IMR-90 (cell line): ENCODE results near the gene TRIM33. TPM values are rescaled to one million over a fixed set of nuclear protein-coding genes. Genes with fewer than 3 reads are reported as not detected.

Experiments used
- ATAC-seq: fragments of 200-7000 bp; cut with Tn5 transposase; 2 replicates; pipeline ENCODE4 v1.9.1; 2020; ENCODE audit warnings: low read depth, mild to moderate bottlenecking, moderate library complexity
- BruUV-seq: library from RNA; stranded (reverse); fragments of 400-500 nt; replicated peaks from 2 replicates; lab custom pipeline; 2021; lab: Mats Ljungman, UMichigan
- CTCF ChIA-PET: fragments of 300-600 bp; formaldehyde crosslinking; extraction: SDS; loops from one replicate; lab custom pipeline; 2021; ENCODE audit warnings: antibody characterized with exemption; lab: Yijun Ruan, JAX
- POLR2A ChIA-PET: fragments of 300-600 bp; sonication (Branson Sonifier 250); formaldehyde crosslinking; loops from one replicate; lab custom pipeline; 2022; ENCODE audit warnings: antibody characterized with exemption; ENCODE audit not compliant: unreplicated experiment; lab: Charles Lee
- DNase-seq: peaks from one replicate; pipeline ENCODE4 v3.0.0; 2013
- H2AFZ ChIP-seq: replicated peaks from 2 replicates; pipeline ENCODE3; 2013; ENCODE audit warnings: low read length, mild to moderate bottlenecking; ENCODE audit not compliant: poor library complexity
- H2AK5ac ChIP-seq: 2 replicates; pipeline ENCODE4 v1.6.1; 2013; ENCODE audit warnings: low read depth, low read length, inconsistent platforms
- H2AK9ac ChIP-seq: replicated peaks from 2 replicates; pipeline ENCODE3; 2013; ENCODE audit warnings: mild to moderate bottlenecking, low read depth, low read length, moderate library complexity; ENCODE audit not compliant: poor library complexity
- H2BK120ac ChIP-seq: 2 replicates; pipeline ENCODE4 v1.6.1; 2013; ENCODE audit warnings: low read depth, low read length, inconsistent platforms
- H2BK15ac ChIP-seq: 3 replicates; pipeline ENCODE4 v1.6.1; 2013; ENCODE audit warnings: low read depth, low read length, inconsistent platforms
- H2BK20ac ChIP-seq: 2 replicates; pipeline ENCODE4 v1.6.1; 2013; ENCODE audit warnings: low read depth, mild to moderate bottlenecking, inconsistent platforms, low read length, moderate library complexity
- H2BK5ac ChIP-seq: 2 replicates; pipeline ENCODE4 v1.6.1; 2013; ENCODE audit warnings: mild to moderate bottlenecking, low read depth, low read length, inconsistent platforms; ENCODE audit not compliant: poor library complexity, severe bottlenecking
- H3K14ac ChIP-seq: replicated peaks from 2 replicates; pipeline ENCODE4 v1.6.1; 2013; ENCODE audit warnings: low read depth, low read length, inconsistent platforms
- H3K18ac ChIP-seq: 2 replicates; pipeline ENCODE4 v1.6.1; 2013; ENCODE audit warnings: low read depth, low read length, control low read depth
- H3K23ac ChIP-seq: 2 replicates; pipeline ENCODE4 v1.6.1; 2013; ENCODE audit warnings: low read depth, low read length, inconsistent platforms
- H3K27ac ChIP-seq: 2 replicates; pipeline ENCODE4 v1.5.1; 2013; ENCODE audit warnings: mild to moderate bottlenecking, control low read depth, low read length; ENCODE audit not compliant: insufficient read depth
- H3K27me3 ChIP-seq: 2 replicates; pipeline ENCODE4 v1.6.1; 2013; ENCODE audit warnings: low read length; ENCODE audit not compliant: control insufficient read depth, insufficient read depth
- H3K36me3 ChIP-seq: 2 replicates; pipeline ENCODE4 v1.6.1; 2013; ENCODE audit warnings: low read length, mixed read lengths; ENCODE audit not compliant: control insufficient read depth, insufficient read depth
- H3K4ac ChIP-seq: 2 replicates; pipeline ENCODE4 v1.6.1; 2013; ENCODE audit warnings: low read depth, low read length, inconsistent platforms
- H3K4me1 ChIP-seq: 2 replicates; pipeline ENCODE4 v1.6.1; 2013; ENCODE audit warnings: low read length, mixed read lengths; ENCODE audit not compliant: control insufficient read depth, insufficient read depth
- H3K4me2 ChIP-seq: 2 replicates; pipeline ENCODE4 v1.6.1; 2013; ENCODE audit warnings: low read depth, mild to moderate bottlenecking, control low read depth, low read length, moderate library complexity
- H3K4me3 ChIP-seq: 2 replicates; pipeline ENCODE4 v1.5.1; 2013; ENCODE audit warnings: low read depth, mild to moderate bottlenecking, control low read depth, low read length, moderate library complexity; ENCODE audit not compliant: insufficient read depth
- H3K56ac ChIP-seq: 2 replicates; pipeline ENCODE4 v1.6.1; 2013; ENCODE audit warnings: low read length, inconsistent platforms; ENCODE audit not compliant: insufficient read depth; ENCODE audit errors: extremely low read depth
- H3K79me1 ChIP-seq, 2 experiments: 2 replicates each; pipeline ENCODE4 v1.6.1; 2013; ENCODE audit warnings: low read length in 2 of 2, inconsistent platforms in 1 of 2, low read depth in 1 of 2
- H3K9ac ChIP-seq: 2 replicates; pipeline ENCODE4 v1.6.1; 2013; ENCODE audit warnings: low read depth, low read length, control low read depth
- H3K9me1 ChIP-seq: 2 replicates; pipeline ENCODE4 v1.6.1; 2013; ENCODE audit warnings: low read length, inconsistent platforms; ENCODE audit not compliant: insufficient read depth
- H3K9me3 ChIP-seq: 2 replicates; pipeline ENCODE4 v1.6.1; 2013; ENCODE audit warnings: low read length; ENCODE audit not compliant: control insufficient read depth, insufficient read depth
- H4K20me1 ChIP-seq: 2 replicates; pipeline ENCODE4 v1.6.1; 2013; ENCODE audit warnings: low read length, inconsistent platforms; ENCODE audit not compliant: insufficient read depth
- H4K5ac ChIP-seq: 2 replicates; pipeline ENCODE4 v1.6.1; 2013; ENCODE audit warnings: mild to moderate bottlenecking, low read depth, low read length, control low read depth
- H4K8ac ChIP-seq, 2 experiments: 2 replicates each; pipeline ENCODE4 v1.6.1; 2013; ENCODE audit warnings: low read depth in 2 of 2, low read length in 2 of 2, control low read depth in 1 of 2, inconsistent platforms in 1 of 2
- H4K91ac ChIP-seq: 2 replicates; pipeline ENCODE4 v1.6.1; 2013; ENCODE audit warnings: low read depth, low read length, inconsistent platforms; ENCODE audit not compliant: insufficient read depth
- BHLHE40 ChIP-seq: fragments of 150-350 bp; IDR thresholded peaks from 2 replicates; pipeline ENCODE4 v1.6.1; 2016; ENCODE audit warnings: mild to moderate bottlenecking, low read depth, low read length
- CHD1 ChIP-seq: IDR thresholded peaks from 2 replicates; pipeline ENCODE4 v1.6.1; 2012; ENCODE audit warnings: low read depth, low read length, improper control_type of control experiment
- FOS ChIP-seq: fragments of 150-350 bp; IDR thresholded peaks from 2 replicates; pipeline ENCODE4 v1.6.1; 2016; ENCODE audit warnings: low read depth, low read length
- MAFK ChIP-seq: IDR thresholded peaks from 2 replicates; pipeline ENCODE4 v1.6.1; 2012; ENCODE audit warnings: low read depth, low read length, improper control_type of control experiment
- MXI1 ChIP-seq: IDR thresholded peaks from 2 replicates; pipeline ENCODE4 v1.6.1; 2012; ENCODE audit warnings: low read depth, mild to moderate bottlenecking, low read length, moderate library complexity, borderline replicate concordance
- POLR2A ChIP-seq: IDR thresholded peaks from 2 replicates; pipeline ENCODE4 v1.6.1; 2012; ENCODE audit warnings: mild to moderate bottlenecking, low read depth, low read length
- RCOR1 ChIP-seq: IDR thresholded peaks from 2 replicates; pipeline ENCODE4 v1.6.1; 2012; ENCODE audit warnings: mild to moderate bottlenecking, low read length, improper control_type of control experiment; ENCODE audit not compliant: insufficient replicate concordance
- RFX5 ChIP-seq: IDR thresholded peaks from 2 replicates; pipeline ENCODE4 v1.8.0; 2012; ENCODE audit warnings: low read depth, mild to moderate bottlenecking, low read length, moderate library complexity
- SMC3 ChIP-seq: fragments of 150-350 bp; IDR thresholded peaks from 2 replicates; pipeline ENCODE4 v1.6.1; 2016; ENCODE audit warnings: low read depth, mild to moderate bottlenecking, antibody characterized with exemption, low read length, moderate library complexity
- USF2 ChIP-seq: fragments of 150-350 bp; IDR thresholded peaks from 2 replicates; pipeline ENCODE4 v1.6.1; 2017; ENCODE audit warnings: mild to moderate bottlenecking, antibody characterized with exemption, low read length, low read depth
- WGBS, 2 experiments: methylation state at CpG; one replicate each; pipeline versions ENCODE4 v1.1.5 to v1.1.7; 2013; ENCODE audit warnings: missing lambda C conversion rate in 2 of 2; ENCODE audit not compliant: insufficient read length in 1 of 2; ENCODE audit errors: extremely low coverage in 2 of 2; 5-methylcytosine and 5-hydroxymethylcytosine counted together
- dilution Hi-C: fragments of 300-500 bp; cut with HindIII; formaldehyde crosslinking; loops from one replicate; pipeline ENCODE4 v1.14.3; 2018; ENCODE audit warnings: low sequenced_read_pairs; ENCODE audit not compliant: unreplicated experiment
- in situ Hi-C: fragments of 300-500 bp; cut with MboI; formaldehyde crosslinking; loops from 3 replicates; pipeline ENCODE4 v1.14.3; 2019; ENCODE audit warnings: low sequenced_read_pairs, inconsistent platforms, mixed read lengths
- intact Hi-C: fragments of 100-400 bp; cut with micrococcal nuclease; formaldehyde crosslinking; loops from 2 replicates; pipeline ENCODE4 v1.10.0; 2022
- polyA plus RNA-seq, 3 experiments: library from polyadenylated mRNA; depleted of rRNA; stranded (reverse); fragments of >200 nt; gene quantifications; 2 replicates each; pipeline ENCODE4 v1.2.3, GENCODE V29; 2012; ENCODE audit warnings: low replicate concordance in 1 of 3
- total RNA-seq: library from RNA; depleted of rRNA; stranded (reverse); fragments of >200 nt; gene quantifications from 2 replicates; pipeline ENCODE4 v1.2.3, GENCODE V29; 2012
- TF ChIP-seq, protein P1 (sequence below): conservative IDR thresholded peaks from 2 replicates; pipeline ENCODE4 v1.5.1; 2012; ENCODE audit warnings: mild to moderate bottlenecking, low read depth, low read length, improper control_type of control experiment

The TRIM33 gene
- total and polyA plus RNA-seq, 2 of the 4 experiments (the other 2 are of a cell fraction), result 9.5 to 40.1 TPM

DNA sequence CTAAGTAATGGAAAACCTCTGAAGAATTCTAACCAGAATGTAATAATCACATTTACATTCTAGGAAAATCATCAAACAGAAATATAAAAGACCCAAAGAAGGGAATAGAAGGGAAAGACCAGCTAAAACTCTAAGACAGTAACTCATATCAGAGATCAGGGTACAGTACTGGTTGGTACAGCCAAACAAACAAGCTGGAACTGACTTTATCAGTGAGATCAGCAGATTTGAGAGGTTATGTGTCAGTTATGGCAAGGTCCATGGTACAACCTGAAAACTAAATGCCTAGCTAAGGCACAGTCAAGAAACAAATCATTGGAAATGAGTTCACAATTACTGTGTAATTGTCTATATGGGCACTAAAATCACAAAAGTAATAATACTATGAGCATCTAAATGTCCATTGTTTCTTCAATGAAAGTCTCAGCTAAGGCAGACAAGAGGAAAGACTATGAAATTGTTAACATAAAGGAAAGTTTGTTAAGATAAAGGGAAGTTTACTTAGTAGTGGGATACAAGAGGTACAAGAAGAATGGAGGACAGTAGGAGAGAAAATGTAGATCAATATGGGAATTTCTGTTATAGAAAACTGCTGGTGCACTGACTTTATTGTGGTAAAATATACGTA, 75.8 kb downstream of the TRIM33 start:
- Histone ChIP-seq H3K36me3 (0 out of 2 replicates have a peak, but pooled peaks cover 6% of the 10 kb centered on the region), H2AK9ac (no peak overlapping the region), H3K79me1 (peaks cover 9 to 18% of the 10 kb centered on the region in 2 experiments; a peak in 3 of 4 replicates), H2BK15ac (no peak overlapping the region), H4K8ac (no peak overlapping the region), H2AK5ac (no peak overlapping the region), H4K91ac (no peak overlapping the region), H3K4me2 (no peak overlapping the region), H3K4me1 (no peaks in the 10 kb centered on the region), H3K9me3 (no peaks in the 10 kb centered on the region), H2BK120ac (no peak overlapping the region), H2BK20ac (no peak overlapping the region), H3K4me3 (no peak overlapping the region), H3K4ac (no peak overlapping the region), H3K9me1 (0 out of 2 replicates have a peak, but pooled peaks cover 3% of the 10 kb centered on the region), H3K14ac (no peak overlapping the region), H4K5ac (no peak overlapping the region), H3K9ac (no peak overlapping the region), H4K20me1 (no peaks in the 10 kb centered on the region; the same call in 1 of the 2 replicates), H2BK5ac (no peak overlapping the region), H3K18ac (no peak overlapping the region), H3K23ac (no peak overlapping the region), H2AFZ (no peak overlapping the region), H3K56ac (no peak overlapping the region), H3K27ac (no peak overlapping the region), H3K27me3 (no peaks in the 10 kb centered on the region)
- no peak for ATAC-seq
- ChIA-PET CTCF (interaction anchor here (0.9 kb wide), 1 partner anchor 12 kb away, joined by 3 read pairs; no protein-coding TSS in a partner anchor), POLR2A (no interaction called here)
- TF ChIP-seq, protein P1, sequence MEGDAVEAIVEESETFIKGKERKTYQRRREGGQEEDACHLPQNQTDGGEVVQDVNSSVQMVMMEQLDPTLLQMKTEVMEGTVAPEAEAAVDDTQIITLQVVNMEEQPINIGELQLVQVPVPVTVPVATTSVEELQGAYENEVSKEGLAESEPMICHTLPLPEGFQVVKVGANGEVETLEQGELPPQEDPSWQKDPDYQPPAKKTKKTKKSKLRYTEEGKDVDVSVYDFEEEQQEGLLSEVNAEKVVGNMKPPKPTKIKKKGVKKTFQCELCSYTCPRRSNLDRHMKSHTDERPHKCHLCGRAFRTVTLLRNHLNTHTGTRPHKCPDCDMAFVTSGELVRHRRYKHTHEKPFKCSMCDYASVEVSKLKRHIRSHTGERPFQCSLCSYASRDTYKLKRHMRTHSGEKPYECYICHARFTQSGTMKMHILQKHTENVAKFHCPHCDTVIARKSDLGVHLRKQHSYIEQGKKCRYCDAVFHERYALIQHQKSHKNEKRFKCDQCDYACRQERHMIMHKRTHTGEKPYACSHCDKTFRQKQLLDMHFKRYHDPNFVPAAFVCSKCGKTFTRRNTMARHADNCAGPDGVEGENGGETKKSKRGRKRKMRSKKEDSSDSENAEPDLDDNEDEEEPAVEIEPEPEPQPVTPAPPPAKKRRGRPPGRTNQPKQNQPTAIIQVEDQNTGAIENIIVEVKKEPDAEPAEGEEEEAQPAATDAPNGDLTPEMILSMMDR, result no peak
- TF ChIP-seq FOS (no peak), POLR2A (no peak), USF2 (no peak), RCOR1 (no peak), MXI1 (no peak), SMC3 (no peak), MAFK (no peak), CHD1 (no peak), BHLHE40 (no peak), RFX5 (no peak)
- DNase-seq, result no peak
- in situ Hi-C loops, result no loop called here
- intact Hi-C loops, result no loop called here
- dilution Hi-C loops, result no loop called here
- no TSS peak for BruUV-seq
- WGBS, 2 experiments, result no CpG with 5 or more reads among the region's 1 CpG
